GM12878 (cell line): ENCODE data around the gene GATA2. TPM values are rescaled to one million over a fixed set of nuclear protein-coding genes. Genes with fewer than 3 reads are reported as not detected.

Experiments
- ATAC-seq: fragments of 200-7000 bp; cut with Tn5 transposase; 3 replicates; pipeline ENCODE4 v1.9.1; 2020; ENCODE audit warnings: mild to moderate bottlenecking, moderate library complexity
- BruUV-seq: library from RNA; stranded (reverse); fragments of 400-500 nt; replicated peaks from 2 replicates; lab custom pipeline; 2021; lab: Mats Ljungman, UMichigan
- CTCF ChIA-PET: fragments of 300-600 bp; sonication (Branson Sonifier 250); formaldehyde crosslinking; extraction: SDS; loops from one replicate; lab custom pipeline; 2021; ENCODE audit warnings: inconsistent platforms; lab: Yijun Ruan, JAX
- POLR2A ChIA-PET: fragments of 350-600 bp; formaldehyde crosslinking; extraction: SDS; loops from one replicate; lab custom pipeline; 2021; ENCODE audit warnings: inconsistent platforms; lab: Charles Lee
- RAD21 ChIA-PET: fragments of 300-600 bp; sonication (Branson Sonifier 250); formaldehyde crosslinking; loops from one replicate; lab custom pipeline; 2023; ENCODE audit warnings: antibody characterized with exemption; ENCODE audit not compliant: unreplicated experiment; lab: Charles Lee
- SMC1A ChIA-PET: fragments of 300-600 bp; sonication (Branson Sonifier 250); formaldehyde crosslinking; loops from one replicate; lab custom pipeline; 2023; ENCODE audit not compliant: unreplicated experiment, uncharacterized antibody; lab: Charles Lee
- DNase-seq: peaks from one replicate; pipeline ENCODE4 v3.0.0-alpha.2; 2011; ENCODE audit warnings: low read depth, low spot score
- FAIRE-seq: peaks from 3 replicates; lab custom pipeline; 2011; peaks lifted over from hg19 to GRCh38; lab: Jason Lieb, UNC
- H2AFZ ChIP-seq: 2 replicates; pipeline ENCODE4 v1.6.0; 2011; ENCODE audit warnings: low read depth, low read length, control low read depth; ENCODE audit not compliant: control insufficient read depth
- H3K27ac ChIP-seq: 2 replicates; pipeline ENCODE4 v1.5.1; 2011; ENCODE audit warnings: control low read depth; ENCODE audit not compliant: control insufficient read depth, insufficient read depth
- H3K27me3 ChIP-seq, 2 experiments: replicated peaks in 1 of 2; 2 replicates each; pipeline versions ENCODE4 v1.6.0 to v1.6.1; 2011; ENCODE audit warnings: low read length in 1 of 2; ENCODE audit not compliant: control insufficient read depth in 2 of 2, insufficient read depth in 2 of 2
- H3K36me3 ChIP-seq, 2 experiments: 2 replicates each; pipeline ENCODE4 v1.5.1; 2011; ENCODE audit warnings: low read length in 1 of 2; ENCODE audit not compliant: control insufficient read depth in 2 of 2, insufficient read depth in 2 of 2
- H3K4me1 ChIP-seq: 2 replicates; pipeline ENCODE4 v1.6.1; 2011; ENCODE audit warnings: mild to moderate bottlenecking, low read length, moderate library complexity, mixed read lengths; ENCODE audit not compliant: control insufficient read depth, insufficient read depth
- H3K4me2 ChIP-seq: 2 replicates; pipeline ENCODE4 v1.6.0; 2011; ENCODE audit warnings: control low read depth; ENCODE audit not compliant: control insufficient read depth, insufficient read depth
- H3K4me3 ChIP-seq: fragments of 200-600 bp; sonication (generic); 2 replicates; pipeline ENCODE4 v1.5.1; 2016
- H3K79me2 ChIP-seq: 2 replicates; pipeline ENCODE4 v1.6.0; 2011; ENCODE audit warnings: low read length; ENCODE audit not compliant: control insufficient read depth, insufficient read depth
- H3K9ac ChIP-seq: 2 replicates; pipeline ENCODE4 v1.8.0; 2011; ENCODE audit warnings: low read length, control low read depth, mixed read lengths; ENCODE audit not compliant: control insufficient read depth, insufficient read depth
- H3K9me3 ChIP-seq: replicated peaks from 3 replicates; pipeline ENCODE4 v1.5.1; 2011; ENCODE audit warnings: mild to moderate bottlenecking, low read length; ENCODE audit not compliant: control insufficient read depth, insufficient read depth
- H4K20me1 ChIP-seq: 2 replicates; pipeline ENCODE4 v1.6.0; 2011; ENCODE audit not compliant: control insufficient read depth, insufficient read depth
- CBFB ChIP-seq: IDR thresholded peaks from 2 replicates; pipeline ENCODE4 v1.6.1; 2016; ENCODE audit warnings: antibody characterized with exemption, low read depth
- E2F4 ChIP-seq: IDR thresholded peaks from 2 replicates; pipeline ENCODE4 v1.6.1; 2012; ENCODE audit warnings: low read depth, low read length, improper control_type of control experiment
- EP300 ChIP-seq, 2 experiments: fragments of 150-350 bp in 1 of 2; IDR thresholded peaks; 2 replicates each; pipeline ENCODE4 v1.6.1; 2011 to 2012; ENCODE audit warnings: low read depth in 2 of 2, low read length in 2 of 2, borderline replicate concordance in 1 of 2, improper control_type of control experiment in 1 of 2, inconsistent platforms in 1 of 2; ENCODE audit not compliant: control insufficient read depth in 1 of 2
- GABPA ChIP-seq: IDR thresholded peaks from 2 replicates; pipeline ENCODE4 v1.6.1; 2014; ENCODE audit warnings: antibody characterized with exemption, low read depth, mild to moderate bottlenecking, inconsistent platforms
- IKZF1 ChIP-seq: fragments of 450-650 bp; conservative IDR thresholded peaks from 2 replicates; pipeline ENCODE4 v1.6.1; 2017; ENCODE audit warnings: antibody characterized with exemption, mild to moderate bottlenecking
- MTA2 ChIP-seq: fragments of 450-650 bp; IDR thresholded peaks from 2 replicates; pipeline ENCODE4 v1.6.1; 2016; ENCODE audit warnings: low read depth, mild to moderate bottlenecking, moderate library complexity
- MYB ChIP-seq: fragments of 150-350 bp; IDR thresholded peaks from 2 replicates; pipeline ENCODE4 v1.6.1; 2014; ENCODE audit warnings: mild to moderate bottlenecking, low read depth, low read length, borderline replicate concordance
- NRF1 ChIP-seq: conservative IDR thresholded peaks from 2 replicates; pipeline ENCODE4 v1.6.1; 2011; ENCODE audit warnings: mild to moderate bottlenecking, low read depth, low read length, improper control_type of control experiment
- SMAD1 ChIP-seq: fragments of 450-650 bp; IDR thresholded peaks from 2 replicates; pipeline ENCODE4 v1.6.1; 2018; ENCODE audit warnings: mild to moderate bottlenecking, low read depth; ENCODE audit not compliant: partially characterized antibody
- TCF3 ChIP-seq: IDR thresholded peaks from 2 replicates; pipeline ENCODE4 v1.6.1; 2012; ENCODE audit warnings: low read depth, mild to moderate bottlenecking, low read length, borderline replicate concordance; ENCODE audit not compliant: insufficient read depth
- ZBTB11 ChIP-seq: fragments of 450-650 bp; formaldehyde crosslinking; IDR thresholded peaks from 2 replicates; pipeline ENCODE4 v1.5.0; 2022; ENCODE audit warnings: mild to moderate bottlenecking, missing genetic modification characterization
- ZSCAN29 ChIP-seq: fragments of 450-650 bp; IDR thresholded peaks from 2 replicates; pipeline ENCODE4 v1.6.1; 2017; ENCODE audit warnings: mild to moderate bottlenecking, moderate library complexity
- WGBS: methylation state at CpG from one replicate; pipeline ENCODE4 v1.1.6; 2016; ENCODE audit warnings: low lambda C conversion rate; ENCODE audit not compliant: insufficient replicate concordance, insufficient coverage; ENCODE audit errors: missing lambda C conversion rate; 5-methylcytosine and 5-hydroxymethylcytosine counted together
- in situ Hi-C: fragments of 300-500 bp; cut with MboI; formaldehyde crosslinking; loops from 9 replicates; pipeline ENCODE4 v1.14.3; 2018; ENCODE audit warnings: mixed read lengths
- intact Hi-C: fragments of 100-400 bp; cut with micrococcal nuclease; formaldehyde crosslinking; loops from one replicate; pipeline ENCODE4 v1.14.2; 2022; ENCODE audit not compliant: unreplicated experiment
- polyA plus RNA-seq, 11 experiments: library from polyadenylated mRNA; depleted of rRNA in 4 of 11; unstranded in 6 of 11; stranded (reverse) in 5 of 11; fragments of >200 nt; fragmentation: Nextera tagmentation in 4 of 11; fragmentation: Illumina TruSeq in 1 of 11; extraction: Ambion mirVana in 4 of 11; extraction: Trizol in 1 of 11; gene quantifications; 1 replicate in 1 of 11; 2 replicates in 10 of 11; pipeline versions ENCODE4 v1.2.1 to v1.2.3, GENCODE V29; 2011 to 2016; ENCODE audit warnings: inconsistent platforms in 2 of 11, missing spikeins in 2 of 11, low read depth in 1 of 11
- total RNA-seq, 4 experiments: library from RNA; depleted of rRNA in 3 of 4; stranded (reverse); fragments of >200 nt in 3 of 4; fragmentation: Illumina TruSeq in 1 of 4; extraction: Trizol in 1 of 4; gene quantifications; 2 replicates each; pipeline versions ENCODE4 v1.2.1 to v1.2.3, GENCODE V29; 2013 to 2021

The GATA2 gene
- total and polyA plus RNA-seq, 10 of the 15 experiments (the other 5 are each of a cell fraction or from before 2014, with no cell fraction given) = 0.56 TPM; not detected in 9

- TF ChIP-seq IKZF1 (no peak), EP300 (IDR thresholded peaks at IDR 0.05; ENCODE audit: borderline replicate concordance in 1 of 2, control insufficient read depth in 1 of 2, low read depth in 2 of 2, low read length in 2 of 2) (no peak), ZBTB11 (CRISPR knock-in tag) (no peak), TCF3 (no peak)
- TF ChIP-seq, all 136 proteins: peak for 7
Observed at GRCh38 chr3:128447561-128448013, 45.4 kb downstream of the GATA2 start (continued).

GRCh38 chr3:128446821-128447220 lies 46.2 kb downstream of the GATA2 start:
- intact Hi-C loops (no loop called here), in situ Hi-C loops (no loop called here)
- RAD21 ChIA-PET = no interaction called here
- Histone ChIP-seq H3K79me2 (no peaks in the 10 kb centered on the region), H3K27me3 (peaks cover 0 to 1% of the 10 kb centered on the region in 2 experiments; a peak in 1 of 4 replicates), H3K4me3 (no peak overlapping the region), H3K4me1 (peaks cover 12% of the 10 kb centered on the region), H3K4me2 (no peak overlapping the region), H3K27ac (no peak overlapping the region), H3K9ac (no peak overlapping the region), H3K36me3 (no peaks in the 10 kb centered on the region), H4K20me1 (no peaks in the 10 kb centered on the region), H3K9me3 (no peaks in the 10 kb centered on the region; the same call in 2 of the 3 replicates), H2AFZ (no peak overlapping the region)
- no TSS peak for BruUV-seq
- FAIRE-seq (no peak), DNase-seq (no peak), ATAC-seq (no peak)
- CTCF ChIA-PET = no interaction called here
- SMC1A ChIA-PET = no interaction called here
- TF ChIP-seq GABPA (no peak), MTA2 (no peak), E2F4 (no peak), NRF1 (no peak), ZSCAN29 (no peak), CBFB (no peak), MYB (no peak), ZBTB11 (CRISPR knock-in tag) (no peak), SMAD1 (no peak)
- POLR2A ChIA-PET = no interaction called here
- 100% methylated on average over 1 of the region's 1 CpG for WGBS
